ENCODE data around the gene CDRT4. TPM values are rescaled to one million over a fixed set of nuclear protein-coding genes. Genes with fewer than 3 reads are reported as not detected.

Gene CDRT4
- total RNA-seq, 2 experiments from 2014 or later: 9.6 to 10.6 TPM

DNA sequence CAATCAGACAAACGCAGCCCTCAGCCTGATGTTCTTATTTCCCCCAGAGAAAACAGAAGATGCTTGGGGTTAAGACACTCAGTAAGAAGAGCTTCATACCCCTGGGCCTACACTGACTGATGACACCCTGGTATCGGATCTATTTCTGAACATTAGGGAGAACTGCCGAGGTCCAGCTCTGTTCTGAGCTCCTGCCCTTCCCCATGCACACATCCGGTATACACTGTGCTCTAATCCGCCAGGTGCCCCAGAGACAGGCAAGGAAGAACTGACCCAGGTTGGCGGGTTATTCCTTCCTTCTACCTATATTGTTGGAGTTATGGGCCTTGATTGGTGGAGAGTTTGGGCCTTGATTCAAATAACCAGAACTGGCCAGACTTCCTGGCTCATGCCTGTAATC, 68.0 kb downstream of the CDRT4 start:
- Mint-ChIP-seq H3K4me3 (no peak overlapping the region), H3K36me3 (no peaks in the 10 kb centered on the region), H3K4me1 (no peaks in the 10 kb centered on the region), H3K9me3 (peaks cover 1% of the 10 kb centered on the region), H3K27me3 (peaks cover 9% of the 10 kb centered on the region), H3K27ac (no peak overlapping the region)
- POLR2A ChIA-PET: no interaction called here
- ATAC-seq (ENCODE audit: low read depth): no peak
- DNase-seq: no peak

DNA sequence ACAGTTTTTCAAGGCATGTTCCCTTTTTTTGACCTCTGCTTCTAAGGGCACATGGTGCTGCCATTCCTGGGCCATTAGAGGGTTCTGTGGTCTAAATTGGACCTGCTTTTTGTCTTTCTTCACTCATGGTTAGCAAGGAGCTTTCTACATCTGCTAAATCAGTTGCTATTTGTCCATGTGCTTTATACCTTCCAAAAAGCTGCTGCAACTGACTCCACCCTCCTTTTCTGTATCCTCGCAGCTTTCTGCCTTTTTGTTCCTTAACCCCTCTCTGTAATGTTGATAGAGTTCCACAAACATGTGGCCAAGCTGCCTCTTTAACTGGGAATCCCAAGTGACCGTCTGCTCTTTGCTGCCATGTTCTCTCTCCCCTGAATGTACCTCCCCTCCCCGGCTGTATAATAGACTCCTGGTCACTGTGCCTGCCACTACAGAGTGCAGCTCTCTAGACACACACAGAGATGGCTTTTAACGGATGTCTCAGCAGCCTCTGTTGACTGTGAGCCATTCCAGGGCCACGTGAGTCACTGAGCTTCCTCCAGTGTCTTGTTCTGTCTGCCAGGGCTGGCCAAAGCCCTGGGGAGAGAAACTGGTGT, 68.6 kb downstream of the CDRT4 start:
- Mint-ChIP-seq H3K4me1 (no peaks in the 10 kb centered on the region), H3K4me3 (no peak overlapping the region)
- POLR2A ChIA-PET: no interaction called here

DNA sequence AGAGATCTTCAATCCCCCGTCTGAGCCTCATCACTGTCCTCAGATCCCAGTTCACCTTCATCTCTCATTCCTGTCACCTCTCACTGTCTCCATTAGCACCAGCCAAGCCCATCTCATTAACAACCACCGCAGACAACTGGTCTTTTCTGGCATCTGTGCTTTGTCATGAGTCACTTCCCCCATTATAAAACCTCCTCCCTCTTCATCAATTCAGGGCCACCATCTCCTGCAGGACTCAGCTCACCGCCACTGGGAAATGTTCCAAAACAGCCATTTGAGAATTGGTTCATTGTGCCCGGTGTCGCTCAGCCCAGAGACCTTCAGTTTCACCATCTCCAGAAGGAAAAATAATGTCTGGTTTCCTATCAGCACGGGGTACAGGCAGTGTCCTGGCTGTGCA, 69.1 kb downstream of the CDRT4 start:
- no peak overlapping the region for H3K27ac Mint-ChIP-seq
- H3K4me1 Mint-ChIP-seq: no peaks in the 10 kb centered on the region
- no peak overlapping the region for H3K4me3 Mint-ChIP-seq
- H3K36me3 Mint-ChIP-seq: no peaks in the 10 kb centered on the region
- DNase-seq (no peak), ATAC-seq (ENCODE audit: low read depth) (no peak)
- POLR2A ChIA-PET: no interaction called here
- H3K9me3 Mint-ChIP-seq: peaks cover 1% of the 10 kb centered on the region
- peaks cover 11% of the 10 kb centered on the region for H3K27me3 Mint-ChIP-seq

More for the DNA sequence above, 68.6 kb downstream of the CDRT4 start:
- Mint-ChIP-seq H3K27me3 (peaks cover 9% of the 10 kb centered on the region), H3K36me3 (no peaks in the 10 kb centered on the region), H3K27ac (no peak overlapping the region), H3K9me3 (peaks cover 1% of the 10 kb centered on the region)
- ATAC-seq (ENCODE audit: low read depth): no peak
- no peak for DNase-seq

- no peak overlapping the region for H3K27ac Mint-ChIP-seq
- POLR2A ChIA-PET: no interaction called here
- H3K4me3 Mint-ChIP-seq: no peak overlapping the region
- H3K9me3 Mint-ChIP-seq: peaks cover 1% of the 10 kb centered on the region
- DNase-seq (no peak), ATAC-seq (ENCODE audit: low read depth) (no peak)
- H3K27me3 Mint-ChIP-seq: peaks cover 12% of the 10 kb centered on the region
- H3K36me3 Mint-ChIP-seq: no peaks in the 10 kb centered on the region
- H3K4me1 Mint-ChIP-seq: no peaks in the 10 kb centered on the region
These were observed 69.8 kb downstream of the CDRT4 start for GRCh38 chr17:15397620-15398019.

DNA sequence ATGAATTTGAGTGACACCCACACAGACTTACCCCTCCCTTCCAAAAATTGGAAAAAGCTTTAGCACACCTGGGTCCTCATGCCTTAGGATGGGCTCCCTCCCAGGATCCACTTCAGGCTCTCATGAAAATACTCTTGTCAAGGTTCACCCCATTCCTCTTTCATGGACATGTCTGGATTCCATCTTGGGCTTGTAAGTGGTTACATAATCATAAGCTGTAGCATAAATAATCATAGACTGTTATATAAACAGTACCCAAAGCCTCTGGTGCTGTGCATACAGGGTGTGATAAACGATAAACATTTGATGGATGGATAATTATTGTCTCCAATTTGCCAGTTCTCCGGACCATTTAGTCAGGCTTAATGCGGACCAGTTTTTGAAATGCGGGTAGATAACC, 72.3 kb downstream of the CDRT4 start:
- Mint-ChIP-seq H3K27ac (no peak overlapping the region), H3K36me3 (no peaks in the 10 kb centered on the region), H3K9me3 (peaks cover 3% of the 10 kb centered on the region), H3K4me1 (no peaks in the 10 kb centered on the region), H3K27me3 (peaks cover 12% of the 10 kb centered on the region), H3K4me3 (no peak overlapping the region)
- ATAC-seq (ENCODE audit: low read depth) (no peak), DNase-seq (no peak)
- POLR2A ChIA-PET: no interaction called here

- H3K27ac Mint-ChIP-seq: no peak overlapping the region
These were observed 74.0 kb downstream of the CDRT4 start for GRCh38 chr17:15393414-15393813.

DNA sequence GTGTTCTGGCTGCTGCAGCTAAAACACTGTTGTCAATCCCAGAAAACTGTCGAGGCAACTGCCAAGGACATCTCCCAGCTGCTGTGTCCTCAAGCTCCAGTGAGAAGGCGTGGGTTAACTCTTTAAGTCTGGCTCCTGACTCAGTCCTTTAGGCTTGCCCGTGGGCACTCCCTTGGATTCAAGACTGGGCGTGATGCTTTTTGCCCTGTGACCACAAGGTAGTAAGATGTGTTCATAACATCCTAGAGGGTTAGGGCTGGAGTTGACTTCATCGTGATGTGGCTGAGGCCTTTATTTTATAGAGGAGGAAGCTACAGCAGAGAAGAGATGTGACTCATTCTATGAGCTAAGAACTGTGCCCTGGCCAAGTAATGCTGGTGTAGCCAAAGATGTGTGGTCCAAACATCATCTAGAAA, 75.1 kb downstream of the CDRT4 start:
- DNase-seq (no peak), ATAC-seq (ENCODE audit: low read depth) (no peak)
- H3K9me3 Mint-ChIP-seq: peaks cover 3% of the 10 kb centered on the region
- no peaks in the 10 kb centered on the region for H3K4me1 Mint-ChIP-seq
- no peak overlapping the region for H3K4me3 Mint-ChIP-seq
- POLR2A ChIA-PET: no interaction called here
- peaks cover 7% of the 10 kb centered on the region for H3K27me3 Mint-ChIP-seq
- no peaks in the 10 kb centered on the region for H3K36me3 Mint-ChIP-seq
- no peak overlapping the region for H3K27ac Mint-ChIP-seq

More at GRCh38 chr17:15393414-15393813, 74.0 kb downstream of the CDRT4 start:
- Mint-ChIP-seq H3K9me3 (peaks cover 3% of the 10 kb centered on the region), H3K27me3 (peaks cover 9% of the 10 kb centered on the region), H3K4me3 (no peak overlapping the region), H3K4me1 (no peaks in the 10 kb centered on the region), H3K36me3 (no peaks in the 10 kb centered on the region)
- POLR2A ChIA-PET: no interaction called here
- DNase-seq (no peak), ATAC-seq (ENCODE audit: low read depth) (no peak)

DNA sequence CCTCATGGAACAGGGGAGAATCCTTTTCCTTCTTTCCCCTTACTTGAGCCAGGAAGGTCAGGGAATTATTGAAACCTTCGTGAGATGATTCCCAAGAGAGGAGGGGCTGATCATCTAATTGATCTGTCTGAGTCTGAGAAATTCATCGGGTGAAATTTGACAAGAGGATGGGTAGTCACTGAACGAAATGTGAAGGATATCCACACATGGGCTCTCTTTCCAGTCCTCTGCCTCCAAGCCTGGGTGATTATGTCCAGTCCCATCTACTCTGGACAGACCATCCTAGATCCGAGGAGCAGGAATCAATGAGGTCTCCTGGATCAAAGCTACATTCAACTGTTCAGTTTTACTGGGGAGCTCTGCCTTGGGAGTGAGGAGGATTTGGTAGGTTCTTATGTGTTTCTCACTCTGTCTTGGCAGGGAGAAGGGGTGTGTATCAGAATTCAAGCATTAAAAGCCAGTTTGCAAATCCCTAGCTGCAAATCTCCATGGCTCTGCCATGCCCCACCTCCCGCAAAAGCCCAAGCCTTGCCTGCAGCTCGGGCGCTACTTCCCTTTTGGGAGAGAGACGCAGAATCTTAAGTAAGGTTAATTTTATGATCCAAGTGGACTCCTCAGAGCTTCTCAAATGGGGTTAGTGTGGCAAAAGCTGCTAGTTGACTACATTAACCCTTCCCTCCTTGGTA, 78.9 kb downstream of the CDRT4 start:
- Mint-ChIP-seq H3K4me1 (no peaks in the 10 kb centered on the region), H3K4me3 (no peak overlapping the region), H3K27ac (no peak overlapping the region), H3K36me3 (no peaks in the 10 kb centered on the region), H3K9me3 (peaks cover 1% of the 10 kb centered on the region), H3K27me3 (peaks cover 21% of the 10 kb centered on the region)
- POLR2A ChIA-PET: no interaction called here
- DNase-seq (no peak), ATAC-seq (ENCODE audit: low read depth) (no peak)

- H3K4me3 Mint-ChIP-seq: no peak overlapping the region
- no peak for DNase-seq
- H3K9me3 Mint-ChIP-seq: no peaks in the 10 kb centered on the region
- no peak for ATAC-seq (ENCODE audit: low read depth)
- H3K36me3 Mint-ChIP-seq: no peaks in the 10 kb centered on the region
- POLR2A ChIA-PET: no interaction called here
- H3K27ac Mint-ChIP-seq: no peak overlapping the region
- no peaks in the 10 kb centered on the region for H3K4me1 Mint-ChIP-seq
- H3K27me3 Mint-ChIP-seq: peaks cover 20% of the 10 kb centered on the region
These were observed 81.3 kb downstream of the CDRT4 start for GRCh38 chr17:15386083-15386482.

Other genes starting within 250 kb of the CDRT4 start
- 1 to 10 TPM in 1 of 2 experiments, under 1 TPM in 1; 0.62 to 1.1 TPM for gene PMP22, start 202.3 kb downstream of the CDRT4 start, total RNA-seq
- gene TEKT3, start 126.0 kb downstream of the CDRT4 start, total RNA-seq: not detected
- gene TVP23C, start 95.9 kb upstream of the CDRT4 start, total RNA-seq: 10 to 100 TPM; 21.0 to 24.3 TPM
- under 1 TPM in 1 of 2 experiments, not detected in 1; 0.94 TPM for gene FBXW10B, start 152.1 kb upstream of the CDRT4 start, total RNA-seq
- 1 to 10 TPM; 7.8 to 9.0 TPM for gene TRIM16, start 216.7 kb upstream of the CDRT4 start, total RNA-seq
- 10 to 100 TPM; 26.5 to 29.9 TPM for gene ZNF286A, start 232.1 kb upstream of the CDRT4 start, total RNA-seq

Data from activated naive CD8-positive, alpha-beta T cell treated with anti-CD3 and anti-CD28 coated beads, Interleukin-2, amount 10 ng/mL, durations not matched to agents 7 days and 5 days (primary cell).